DMS153 (cell line): ENCODE results near the gene ADCY9.
"Not testable (repeated sequence)": the region's sequence is repeated elsewhere in the genome, so short reads cannot be mapped to it uniquely, and the experiment has no call there.

Experiments
- DNase-seq: peaks from one replicate; lab custom pipeline; 2025; lab: John Stamatoyannopoulos, UW

Gene ADCY9

GRCh38 chr16:4093495-4094126 lies 22.6 kb downstream of the ADCY9 start:
- no peak for DNase-seq

DNA sequence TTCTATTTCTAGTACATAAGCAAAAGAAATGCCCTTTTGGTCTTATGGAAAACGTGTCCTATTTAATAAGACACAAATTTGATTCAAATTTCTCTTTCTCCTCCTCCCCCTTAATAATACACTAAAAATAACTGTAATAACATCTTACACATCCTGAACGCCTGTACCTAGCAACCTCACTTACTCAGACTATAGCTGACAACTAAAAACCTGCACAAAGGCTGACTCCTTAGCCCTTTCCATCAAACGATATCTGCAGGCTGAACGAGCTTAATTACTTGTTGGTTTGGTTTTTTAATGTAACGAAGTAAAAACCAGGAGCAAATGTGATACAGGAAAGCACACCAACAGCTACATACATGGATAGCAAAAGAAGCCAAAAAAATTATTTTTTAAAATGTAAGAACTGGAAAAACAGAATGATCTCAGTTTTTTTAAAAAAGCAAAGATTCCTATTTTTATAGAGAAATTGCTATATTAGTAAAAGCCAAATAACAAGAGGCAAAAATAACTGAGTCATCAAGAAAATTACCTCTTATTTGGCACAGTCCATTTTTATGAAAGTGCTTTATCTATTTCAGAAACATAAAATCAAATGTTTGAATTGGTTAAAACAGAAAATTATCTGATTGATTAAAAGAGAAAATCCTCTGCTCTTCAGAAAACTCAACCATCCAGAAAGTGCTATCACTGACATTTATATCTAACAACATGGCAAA lies 23.5 kb downstream of the ADCY9 start:
- no peak for DNase-seq

DNA sequence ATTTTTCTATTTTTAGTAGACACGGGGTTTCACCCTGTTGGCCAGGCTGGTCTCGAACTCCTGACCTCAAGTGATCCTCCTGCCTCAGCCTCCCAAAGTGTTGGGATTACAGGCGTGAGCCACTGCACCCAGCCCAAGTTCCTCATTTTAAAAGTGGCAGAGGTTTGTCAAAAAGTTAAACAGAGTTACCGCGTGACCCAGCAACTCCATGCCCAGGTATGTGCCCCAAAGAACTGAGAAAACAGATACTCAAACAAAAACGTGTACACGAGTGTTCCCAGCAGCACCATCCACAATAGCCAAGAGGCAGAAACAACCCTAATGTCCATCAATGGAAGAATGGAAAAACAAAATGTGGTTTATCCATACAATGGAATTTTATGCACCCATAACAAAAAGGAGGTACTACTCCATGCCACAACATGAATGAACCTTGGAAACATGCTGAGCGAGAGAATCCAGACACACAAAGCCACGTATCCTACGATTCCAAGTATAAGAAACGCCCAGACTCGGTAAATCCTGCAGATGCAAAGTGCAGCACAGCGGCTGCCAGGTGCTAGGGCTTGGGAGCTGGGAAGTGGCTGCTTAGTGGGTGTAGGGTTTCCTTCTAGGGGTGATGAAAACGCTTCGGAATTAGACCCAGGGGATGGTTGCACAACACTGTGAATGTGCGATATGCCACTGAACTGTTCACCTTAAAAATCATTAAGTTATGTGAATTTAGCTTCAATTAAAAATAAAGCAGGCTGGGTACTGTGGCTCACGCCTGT lies 24.8 kb downstream of the ADCY9 start:
- no peak for DNase-seq

DNA sequence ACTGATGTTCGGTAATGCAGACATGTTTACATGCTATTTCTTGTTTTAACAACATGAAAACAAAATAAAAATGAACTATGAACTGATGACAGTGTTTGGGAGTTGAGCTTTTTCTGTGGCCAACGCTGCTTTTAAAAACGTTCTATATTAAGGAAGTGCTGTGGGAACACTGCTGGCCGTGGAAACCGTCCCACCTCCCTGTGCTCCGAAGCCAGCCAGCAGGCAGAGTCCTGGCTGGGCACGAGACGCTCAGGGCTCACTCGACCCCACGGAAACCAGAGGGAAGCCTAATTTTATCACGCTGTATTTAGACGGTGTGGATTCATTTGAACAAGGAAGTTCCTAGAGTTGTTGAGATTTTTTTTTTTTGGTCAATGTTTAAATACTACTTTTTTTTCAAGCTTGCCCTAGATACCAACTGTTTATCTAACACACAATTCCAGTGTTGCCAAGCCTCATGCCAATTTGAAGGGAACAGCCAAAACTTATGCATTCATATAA lies 25.8 kb downstream of the ADCY9 start:
- DNase-seq, result no peak

GRCh38 chr16:4089811-4090301 lies 26.4 kb downstream of the ADCY9 start:
- DNase-seq, result no peak

DNA sequence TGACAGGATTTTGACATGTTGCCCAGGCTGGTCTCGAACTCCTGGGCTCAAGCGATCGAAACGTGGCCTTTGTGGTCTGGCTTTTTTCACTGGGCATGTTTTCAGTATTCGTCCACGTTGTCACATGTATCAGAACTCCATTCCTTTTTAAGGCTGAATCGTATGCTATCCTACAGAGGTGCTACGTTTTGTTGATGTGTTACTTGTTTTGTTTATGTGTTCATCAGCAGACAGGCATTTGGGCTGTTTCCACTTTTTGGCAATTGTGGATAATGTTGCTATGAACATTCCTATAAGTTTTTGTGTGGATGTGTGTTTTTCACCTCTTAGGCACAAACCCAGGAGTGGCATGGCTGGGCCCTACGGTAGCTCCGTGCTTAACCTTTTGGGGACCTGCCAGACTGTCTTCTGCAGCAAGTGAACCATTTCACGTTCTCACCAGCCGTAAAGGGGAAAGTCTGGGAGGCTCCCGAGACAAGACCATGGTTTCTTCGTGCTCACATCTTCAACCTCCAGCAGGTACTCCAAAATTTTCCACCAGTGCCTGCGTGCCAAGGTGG lies 26.9 kb downstream of the ADCY9 start:
- no peak for DNase-seq

- no peak for DNase-seq
These were observed 28.2 kb downstream of the ADCY9 start for GRCh38 chr16:4087990-4088577.

DNA sequence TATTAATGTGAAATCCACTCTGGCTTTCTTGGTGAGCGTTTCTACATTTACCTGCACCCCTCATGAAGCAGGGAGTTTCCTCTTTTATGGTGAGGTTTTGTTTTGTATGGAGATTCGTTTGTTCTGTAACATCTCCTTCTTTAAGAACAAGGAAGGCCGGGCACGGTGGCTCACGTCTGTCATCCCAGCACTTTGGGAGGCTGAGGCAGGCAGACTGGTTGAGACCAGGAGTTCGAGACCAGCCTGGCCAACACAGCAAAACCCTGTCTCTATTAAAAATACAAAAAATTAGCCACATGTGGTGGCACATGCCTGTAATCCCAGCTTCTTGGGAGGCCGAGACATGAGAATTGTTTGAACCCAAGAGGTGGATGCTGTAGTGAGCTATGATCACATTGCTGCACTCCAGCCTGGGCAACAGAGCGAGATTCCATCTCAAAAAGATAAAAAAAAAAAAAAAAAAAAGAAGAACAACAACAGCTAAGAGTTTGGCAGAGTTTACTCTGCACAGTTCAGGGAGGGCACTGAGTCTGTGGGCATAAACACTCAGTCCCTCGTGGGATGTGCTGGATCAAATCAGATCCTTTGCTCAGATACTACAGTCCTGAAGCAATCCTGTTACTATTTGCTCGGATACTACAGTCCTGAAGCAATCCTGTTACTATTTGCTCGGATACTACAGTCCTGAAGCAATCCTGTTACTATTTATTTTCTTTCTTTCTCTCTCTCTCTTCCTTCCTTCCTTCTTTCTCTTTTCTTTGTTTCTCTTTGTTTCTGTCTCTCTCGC lies 28.9 kb downstream of the ADCY9 start:
- DNase-seq, result no peak

DNA sequence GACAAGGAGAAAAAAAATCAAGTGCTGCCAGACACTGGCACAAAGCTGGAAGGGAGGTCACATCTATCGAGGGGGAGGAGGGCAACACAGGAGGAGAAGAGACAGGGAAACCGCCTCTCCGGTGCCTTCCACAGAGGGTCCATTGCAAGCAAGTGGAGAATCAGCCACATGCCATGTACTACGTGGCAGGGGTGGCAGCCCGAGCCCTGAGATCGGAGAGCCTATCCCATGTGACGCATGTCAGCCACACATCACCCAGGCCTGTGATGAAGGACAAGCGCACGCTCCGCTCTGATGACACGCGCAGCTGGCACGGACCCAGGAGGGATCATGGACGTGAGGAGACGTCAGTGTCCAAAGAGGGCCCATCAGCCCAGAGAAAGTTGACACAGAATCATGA lies 30.1 kb downstream of the ADCY9 start:
- no peak for DNase-seq

DNA sequence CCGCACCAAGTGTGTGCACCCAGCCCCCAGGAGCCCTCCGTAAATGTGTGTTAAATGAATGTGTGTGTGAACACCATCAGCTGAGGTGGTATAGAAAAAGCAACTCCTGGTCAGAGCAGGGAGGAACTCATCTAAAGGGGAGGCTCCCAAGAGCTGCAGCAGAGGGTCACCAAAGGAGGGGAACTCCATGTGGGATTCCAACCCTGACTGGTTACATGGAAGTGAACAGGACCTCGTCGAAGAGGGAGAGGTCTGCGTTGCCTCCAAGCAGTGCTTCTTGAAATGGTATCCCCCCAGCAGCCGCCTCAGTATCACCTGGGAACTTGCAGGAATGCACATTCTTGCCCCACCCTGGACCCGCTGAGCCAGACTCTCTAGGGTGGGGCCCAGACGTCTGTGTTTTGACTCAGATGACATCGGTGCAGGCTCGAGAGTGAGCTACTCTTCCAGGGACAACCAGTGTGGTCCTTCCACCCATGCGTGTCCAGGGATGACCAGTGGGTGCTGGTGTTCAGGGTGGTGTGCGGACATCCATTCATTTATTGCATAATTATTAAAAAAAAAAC lies 30.8 kb downstream of the ADCY9 start:
- no peak for DNase-seq

- DNase-seq, result no peak
These were observed 32.8 kb downstream of the ADCY9 start for GRCh38 chr16:4083347-4083870.

- no peak for DNase-seq
These were observed 33.7 kb downstream of the ADCY9 start for GRCh38 chr16:4082474-4083044.

GRCh38 chr16:4081521-4082021 lies 34.7 kb downstream of the ADCY9 start:
- DNase-seq, result no peak

DNA sequence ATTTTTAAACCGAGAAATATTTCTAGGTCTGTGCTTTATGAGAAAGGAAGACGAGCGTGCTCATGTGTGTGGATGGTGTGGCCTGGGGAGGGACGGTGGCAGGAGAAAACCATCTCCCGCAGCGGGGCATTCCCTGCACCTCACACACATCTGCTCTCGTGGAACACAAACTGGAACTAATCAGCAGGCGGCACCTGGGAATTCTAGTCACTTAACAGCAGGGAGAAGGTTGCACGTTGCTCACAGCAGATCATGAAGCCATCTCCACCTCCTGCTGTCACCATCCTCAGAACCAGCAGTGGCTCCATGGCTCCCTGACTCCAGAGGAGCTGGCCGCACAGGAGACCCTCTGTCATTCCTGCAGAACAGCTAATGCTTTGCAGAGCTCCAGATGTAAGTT lies 35.2 kb downstream of the ADCY9 start:
- DNase-seq, result no peak

GRCh38 chr16:4077174-4077649 lies 39.0 kb downstream of the ADCY9 start:
- DNase-seq, result no peak

GRCh38 chr16:4075534-4075933 lies 40.7 kb downstream of the ADCY9 start:
- no peak for DNase-seq

DNA sequence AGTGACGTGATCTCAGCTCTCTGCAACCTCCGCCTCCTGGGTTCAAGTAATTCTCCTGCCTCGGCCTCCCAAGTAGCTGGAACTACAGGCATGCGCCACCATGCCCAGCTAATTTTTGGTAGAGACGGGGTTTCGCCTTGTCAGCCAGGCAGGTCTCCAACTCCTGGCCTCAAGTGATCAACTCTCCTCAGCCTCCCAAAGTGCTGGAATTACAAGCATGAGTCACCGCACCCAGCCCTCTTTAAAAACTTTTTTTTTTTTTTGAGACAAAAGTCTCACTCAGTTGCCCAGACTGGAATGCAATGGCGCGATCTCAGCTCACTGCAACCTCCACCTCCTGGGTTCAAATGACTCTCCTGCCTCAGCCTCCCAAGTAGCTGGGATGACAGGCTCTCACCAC lies 43.1 kb downstream of the ADCY9 start:
- not testable (repeated sequence) for DNase-seq

GRCh38 chr16:4071686-4072561 lies 44.3 kb downstream of the ADCY9 start:
- DNase-seq, result no peak

GRCh38 chr16:4070936-4071335 lies 45.3 kb downstream of the ADCY9 start:
- DNase-seq, result no peak
